Body of pancreas (tissue), 4 donors: ENCODE results near the gene SYF2.
"Not testable (repeated sequence)": the region's sequence is repeated elsewhere in the genome, so short reads cannot be mapped to it uniquely, and the experiment has no call there.

Experiments
- POLR2A ChIP-seq, 3 donors: fragments of 450-650 bp; IDR thresholded peaks; one replicate each; pipeline ENCODE4 v1.6.1; 2016; ENCODE audit warnings: antibody characterized with exemption in 3 of 3, mild to moderate bottlenecking in 2 of 3
- TF ChIP-seq, protein P1 (sequence below), 7 experiments: fragments of 450-650 bp in 4 of 7; fragments of 200-600 bp in 3 of 7; sonication (generic) in 3 of 7; IDR thresholded peaks; one replicate each; pipeline ENCODE4 v1.5.1; 2016 to 2019; ENCODE audit warnings: antibody characterized with exemption in 7 of 7

- TF ChIP-seq, protein P1, sequence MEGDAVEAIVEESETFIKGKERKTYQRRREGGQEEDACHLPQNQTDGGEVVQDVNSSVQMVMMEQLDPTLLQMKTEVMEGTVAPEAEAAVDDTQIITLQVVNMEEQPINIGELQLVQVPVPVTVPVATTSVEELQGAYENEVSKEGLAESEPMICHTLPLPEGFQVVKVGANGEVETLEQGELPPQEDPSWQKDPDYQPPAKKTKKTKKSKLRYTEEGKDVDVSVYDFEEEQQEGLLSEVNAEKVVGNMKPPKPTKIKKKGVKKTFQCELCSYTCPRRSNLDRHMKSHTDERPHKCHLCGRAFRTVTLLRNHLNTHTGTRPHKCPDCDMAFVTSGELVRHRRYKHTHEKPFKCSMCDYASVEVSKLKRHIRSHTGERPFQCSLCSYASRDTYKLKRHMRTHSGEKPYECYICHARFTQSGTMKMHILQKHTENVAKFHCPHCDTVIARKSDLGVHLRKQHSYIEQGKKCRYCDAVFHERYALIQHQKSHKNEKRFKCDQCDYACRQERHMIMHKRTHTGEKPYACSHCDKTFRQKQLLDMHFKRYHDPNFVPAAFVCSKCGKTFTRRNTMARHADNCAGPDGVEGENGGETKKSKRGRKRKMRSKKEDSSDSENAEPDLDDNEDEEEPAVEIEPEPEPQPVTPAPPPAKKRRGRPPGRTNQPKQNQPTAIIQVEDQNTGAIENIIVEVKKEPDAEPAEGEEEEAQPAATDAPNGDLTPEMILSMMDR (IDR thresholded peaks at IDR 0.05) = not testable (repeated sequence)
- TF ChIP-seq POLR2A (IDR thresholded peaks at IDR 0.05) = not testable (repeated sequence)
Measured at GRCh38 chr1:25275648-25276047, 43.3 kb upstream of the SYF2 start.
